T-helper 22 cell (primary cell): Measurements from ENCODE around the gene ACAP1.
A peak's percentile ranks its signal among the peaks of the same experiment; 100 is the strongest.

ENCODE experiments used
- DNase-seq: peaks from one replicate; pipeline ENCODE4 v3.0.0-alpha.2; 2020; ENCODE audit warnings: low read depth

Gene ACAP1

GRCh38 chr17:7336240-7337175 is at the start of gene ACAP1:
TSS of gene ACAP1 (plus strand) at chr17:7336529. CDS start at chr17:7336735, 206 bp downstream.
- DNase-seq: peak; percentile 78

GRCh38 chr17:7289256-7290032 is 46.9 kb upstream of the ACAP1 start:
- no peak for DNase-seq

- no peak for DNase-seq
These were observed 46.2 kb upstream of the ACAP1 start for GRCh38 chr17:7290166-7290565.

- no peak for DNase-seq
These were observed 45.6 kb upstream of the ACAP1 start for GRCh38 chr17:7290685-7291084.

GRCh38 chr17:7292194-7292593 is 44.1 kb upstream of the ACAP1 start:
- DNase-seq: no peak

GRCh38 chr17:7292729-7293128 is 43.6 kb upstream of the ACAP1 start:
- no peak for DNase-seq

- DNase-seq: no peak
These were observed 43.2 kb upstream of the ACAP1 start for GRCh38 chr17:7293159-7293558.

- peak; percentile 29 for DNase-seq
These were observed 42.3 kb upstream of the ACAP1 start for GRCh38 chr17:7293816-7294613.

- peak; percentile 76 for DNase-seq
These were observed 41.6 kb upstream of the ACAP1 start, which contains the start of gene YBX2 for GRCh38 chr17:7294614-7295153. TSS of gene YBX2 (minus strand) at chr17:7294639. CDS start at chr17:7294500, 139 bp downstream.

- DNase-seq: no peak
These were observed 40.8 kb upstream of the ACAP1 start for GRCh38 chr17:7295230-7296180.

GRCh38 chr17:7296189-7296861 is 40.0 kb upstream of the ACAP1 start:
- DNase-seq: peak; percentile 30

GRCh38 chr17:7304179-7304578 is 32.1 kb upstream of the ACAP1 start:
- DNase-seq: no peak

GRCh38 chr17:7306911-7307685 is 29.2 kb upstream of the ACAP1 start, which contains the start of gene EIF5A:
TSS of gene EIF5A (plus strand) at chr17:7307628. CDS start at chr17:7309636, 2,008 bp downstream.
- DNase-seq: peak; percentile 100

- DNase-seq: peak; percentile 43
These were observed 28.4 kb upstream of the ACAP1 start for GRCh38 chr17:7307686-7308624.

GRCh38 chr17:7308625-7309433 is 27.5 kb upstream of the ACAP1 start:
- peak; percentile 91 for DNase-seq

- no peak for DNase-seq
These were observed 26.7 kb upstream of the ACAP1 start for GRCh38 chr17:7309628-7310027.

GRCh38 chr17:7311110-7311705 is 25.1 kb upstream of the ACAP1 start:
- no peak for DNase-seq
